DND-41 (cell line): ENCODE data around the gene DNAH1.
A peak's percentile ranks its signal among the peaks of the same experiment; 100 is the strongest.

Experiments
- ATAC-seq: fragments of 200-7000 bp; cut with Tn5 transposase; 3 replicates; pipeline ENCODE4 v1.9.1; 2021; ENCODE audit warnings: low read depth; ENCODE audit not compliant: insufficient read depth
- DNase-seq: peaks from one replicate; pipeline ENCODE4 v3.0.0-alpha.2; 2020
- H2AFZ ChIP-seq: 2 replicates; pipeline ENCODE4 v1.6.0; 2012; ENCODE audit warnings: low read depth, low read length
- H3K27ac ChIP-seq: 2 replicates; pipeline ENCODE4 v1.5.1; 2012; ENCODE audit warnings: low read length, inconsistent platforms
- H3K27me3 ChIP-seq: fragments of 200-600 bp; sonication (generic); 2 replicates; pipeline ENCODE4 v1.6.0; 2012; ENCODE audit warnings: low read length, mild to moderate bottlenecking, inconsistent platforms; ENCODE audit not compliant: insufficient read depth, poor library complexity
- H3K36me3 ChIP-seq: 2 replicates; pipeline ENCODE4 v1.5.1; 2012; ENCODE audit warnings: low read length, inconsistent platforms; ENCODE audit not compliant: insufficient read depth
- H3K4me1 ChIP-seq: 2 replicates; pipeline ENCODE4 v1.5.1; 2012; ENCODE audit warnings: mild to moderate bottlenecking, low read length; ENCODE audit not compliant: insufficient read depth
- H3K4me2 ChIP-seq: 2 replicates; pipeline ENCODE4 v1.6.0; 2012; ENCODE audit warnings: mild to moderate bottlenecking, moderate library complexity, low read length, inconsistent platforms; ENCODE audit not compliant: insufficient read depth
- H3K4me3 ChIP-seq, 2 experiments: fragments of 200-600 bp in 1 of 2; shearing (Covaris generic) in 1 of 2; 2 replicates each; pipeline ENCODE4 v1.5.1; 2012 to 2016; ENCODE audit warnings: inconsistent platforms in 2 of 2, low read length in 2 of 2, mild to moderate bottlenecking in 2 of 2, low read depth in 1 of 2, moderate library complexity in 1 of 2
- H3K79me2 ChIP-seq: 2 replicates; pipeline ENCODE4 v1.6.0; 2012; ENCODE audit warnings: low read length, inconsistent platforms; ENCODE audit not compliant: insufficient read depth
- H3K9ac ChIP-seq: 2 replicates; pipeline ENCODE4 v1.6.0; 2012; ENCODE audit warnings: low read depth, mild to moderate bottlenecking, inconsistent platforms, low read length, moderate library complexity
- H3K9me3 ChIP-seq: 2 replicates; pipeline ENCODE4 v1.5.1; 2012; ENCODE audit warnings: low read length, moderate library complexity, mild to moderate bottlenecking, inconsistent platforms; ENCODE audit not compliant: insufficient read depth, severe bottlenecking
- H4K20me1 ChIP-seq: 2 replicates; pipeline ENCODE4 v1.6.0; 2012; ENCODE audit warnings: low read length; ENCODE audit not compliant: insufficient read depth
- EZH2 ChIP-seq: IDR thresholded peaks from 3 replicates; pipeline ENCODE4 v1.6.1; 2012; ENCODE audit warnings: borderline replicate concordance, low read depth, mild to moderate bottlenecking, moderate library complexity, low read length, inconsistent platforms; ENCODE audit not compliant: severe bottlenecking
- TF ChIP-seq, protein P1 (sequence below): IDR thresholded peaks from 2 replicates; pipeline ENCODE4 v1.5.1; 2012; ENCODE audit warnings: borderline replicate concordance, low read length, moderate library complexity, mild to moderate bottlenecking; ENCODE audit not compliant: poor library complexity, severe bottlenecking; ENCODE audit errors: extremely low read depth

Gene DNAH1

DNA sequence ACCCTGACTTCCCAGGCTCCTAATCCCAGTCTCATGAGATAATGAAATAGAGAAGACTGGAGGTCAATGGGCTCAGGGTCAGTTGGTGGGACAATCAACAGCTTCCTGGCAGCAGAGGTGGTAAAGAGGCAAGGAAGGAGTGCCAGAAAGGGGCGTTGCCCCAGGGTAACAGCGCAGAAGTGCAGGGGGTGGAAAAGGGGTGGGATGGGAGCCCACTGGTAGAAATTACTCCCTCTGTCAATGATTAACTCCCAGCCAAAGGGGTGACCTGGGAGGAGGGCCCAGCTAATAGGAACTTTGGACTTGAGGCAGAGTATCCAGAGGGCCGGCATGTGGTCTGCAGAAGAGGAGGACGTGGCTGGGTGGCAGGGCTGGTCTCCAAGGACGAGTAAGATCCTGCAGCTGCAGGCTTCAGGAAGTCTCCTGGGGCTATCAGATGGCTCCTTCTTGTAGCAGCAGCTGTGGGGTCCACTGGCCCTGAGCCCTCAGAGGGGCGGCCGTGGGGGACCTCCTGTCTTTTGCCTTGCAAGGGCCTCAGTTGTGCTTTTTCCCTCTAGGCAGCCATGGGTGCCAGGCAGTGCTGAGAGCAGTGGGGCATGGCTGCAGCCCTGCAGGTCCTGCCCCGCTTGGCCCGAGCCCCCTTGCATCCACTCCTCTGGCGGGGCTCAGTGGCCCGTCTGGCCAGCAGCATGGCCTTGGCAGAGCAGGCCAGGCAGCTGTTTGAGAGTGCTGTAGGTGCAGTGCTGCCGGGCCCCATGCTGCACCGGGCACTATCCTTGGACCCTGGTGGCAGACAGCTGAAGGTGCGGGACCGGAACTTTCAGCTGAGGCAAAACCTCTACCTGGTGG lies 26.1 kb upstream of the DNAH1 start:
- Histone ChIP-seq H3K9ac (no peak overlapping the region), H3K79me2 (peaks cover 29% of the 10 kb centered on the region), H3K4me1 (peaks cover 23% of the 10 kb centered on the region), H3K27me3 (no peaks in the 10 kb centered on the region), H3K4me3 (no peak overlapping the region), H2AFZ (no peak overlapping the region), H3K36me3 (peaks cover 24% of the 10 kb centered on the region), H3K27ac (no peak overlapping the region), H3K9me3 (no peaks in the 10 kb centered on the region), H3K4me2 (no peak overlapping the region), H4K20me1 (no peaks in the 10 kb centered on the region)
- ATAC-seq (no peak), DNase-seq (no peak)
- TF ChIP-seq EZH2 = no peak
- TF ChIP-seq, protein P1, sequence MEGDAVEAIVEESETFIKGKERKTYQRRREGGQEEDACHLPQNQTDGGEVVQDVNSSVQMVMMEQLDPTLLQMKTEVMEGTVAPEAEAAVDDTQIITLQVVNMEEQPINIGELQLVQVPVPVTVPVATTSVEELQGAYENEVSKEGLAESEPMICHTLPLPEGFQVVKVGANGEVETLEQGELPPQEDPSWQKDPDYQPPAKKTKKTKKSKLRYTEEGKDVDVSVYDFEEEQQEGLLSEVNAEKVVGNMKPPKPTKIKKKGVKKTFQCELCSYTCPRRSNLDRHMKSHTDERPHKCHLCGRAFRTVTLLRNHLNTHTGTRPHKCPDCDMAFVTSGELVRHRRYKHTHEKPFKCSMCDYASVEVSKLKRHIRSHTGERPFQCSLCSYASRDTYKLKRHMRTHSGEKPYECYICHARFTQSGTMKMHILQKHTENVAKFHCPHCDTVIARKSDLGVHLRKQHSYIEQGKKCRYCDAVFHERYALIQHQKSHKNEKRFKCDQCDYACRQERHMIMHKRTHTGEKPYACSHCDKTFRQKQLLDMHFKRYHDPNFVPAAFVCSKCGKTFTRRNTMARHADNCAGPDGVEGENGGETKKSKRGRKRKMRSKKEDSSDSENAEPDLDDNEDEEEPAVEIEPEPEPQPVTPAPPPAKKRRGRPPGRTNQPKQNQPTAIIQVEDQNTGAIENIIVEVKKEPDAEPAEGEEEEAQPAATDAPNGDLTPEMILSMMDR = no peak

DNA sequence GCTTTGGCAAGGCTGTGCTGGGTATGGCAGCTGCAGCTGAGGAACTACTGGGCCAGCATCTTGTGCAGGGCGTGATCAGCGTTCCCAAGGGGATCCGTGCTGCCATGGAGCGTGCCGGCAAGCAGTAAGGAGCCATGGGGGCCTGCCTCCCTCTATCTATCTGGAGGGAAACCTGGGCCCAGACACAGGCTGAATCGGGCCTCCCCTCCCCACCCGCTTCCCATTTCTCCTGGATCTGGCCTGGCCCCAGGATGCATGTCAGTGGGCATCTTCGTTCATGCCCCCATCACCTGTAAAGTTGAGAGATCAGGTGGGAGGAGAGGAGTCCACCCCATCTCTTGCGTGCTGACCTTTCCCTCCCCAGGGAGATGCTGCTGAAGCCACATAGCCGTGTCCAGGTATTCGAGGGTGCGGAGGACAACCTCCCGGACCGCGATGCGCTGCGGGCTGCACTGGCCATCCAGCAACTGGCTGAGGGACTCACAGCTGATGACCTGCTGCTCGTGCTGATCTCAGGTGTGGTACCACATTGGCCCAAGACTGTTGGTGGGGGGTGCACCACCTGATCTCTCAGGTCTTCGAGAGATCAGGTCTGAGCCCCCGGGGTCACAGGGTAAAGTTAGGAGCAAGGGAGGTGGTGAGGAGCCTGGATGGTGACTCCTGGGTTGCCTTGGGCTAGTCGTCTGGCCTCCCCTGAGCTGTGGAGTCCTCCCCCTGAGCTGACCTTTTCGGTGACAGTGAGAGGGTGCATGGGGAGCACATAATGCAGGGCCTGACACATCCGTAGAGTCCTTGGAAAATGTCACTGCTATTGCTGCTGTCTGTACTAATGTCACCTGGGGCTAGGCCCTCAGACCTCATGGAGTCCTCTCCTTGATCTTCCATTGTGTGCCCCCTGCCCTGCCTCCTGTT lies 25.3 kb upstream of the DNAH1 start:
- Histone ChIP-seq H3K27ac (no peak overlapping the region), H3K36me3 (peaks cover 24% of the 10 kb centered on the region), H3K4me3 (no peak overlapping the region), H3K27me3 (no peaks in the 10 kb centered on the region), H3K4me2 (no peak overlapping the region), H3K79me2 (peaks cover 29% of the 10 kb centered on the region), H2AFZ (no peak overlapping the region), H3K9me3 (no peaks in the 10 kb centered on the region), H4K20me1 (no peaks in the 10 kb centered on the region), H3K4me1 (peaks cover 23% of the 10 kb centered on the region), H3K9ac (no peak overlapping the region)
- TF ChIP-seq, protein P1 = no peak
- no peak for TF ChIP-seq EZH2
- no peak for ATAC-seq
- no peak for DNase-seq

GRCh38 chr3:52291508-52292181 lies 24.5 kb upstream of the DNAH1 start:
- Histone ChIP-seq H3K36me3 (peaks cover 24% of the 10 kb centered on the region), H2AFZ (no peak overlapping the region), H3K4me3 (no peak overlapping the region), H3K27ac (no peak overlapping the region), H3K4me1 (peaks cover 19% of the 10 kb centered on the region), H3K9me3 (no peaks in the 10 kb centered on the region), H4K20me1 (no peaks in the 10 kb centered on the region), H3K27me3 (no peaks in the 10 kb centered on the region), H3K4me2 (no peak overlapping the region), H3K79me2 (peaks cover 29% of the 10 kb centered on the region), H3K9ac (no peak overlapping the region)
- ATAC-seq = peak; percentile 38
- peak; percentile 55 for DNase-seq
- TF ChIP-seq, protein P1 = peak; percentile 71
- no peak for TF ChIP-seq EZH2
